Activated B cell treated with CpG ODN at 0.5 μM for 24 hours (primary cell): ENCODE results near the gene AMIGO1. TPM values are rescaled to one million over a fixed set of nuclear protein-coding genes. Genes with fewer than 3 reads are reported as not detected.

ENCODE experiments used
- ATAC-seq: fragments of 200-7000 bp; cut with Tn5 transposase; one replicate; pipeline ENCODE4 v1.10.0; 2021; ENCODE audit warnings: low read depth, mild to moderate bottlenecking, moderate library complexity
- CTCF ChIA-PET: fragments of 350-600 bp; sonication (Branson Sonifier 250); formaldehyde crosslinking; loops from one replicate; lab custom pipeline; 2021; ENCODE audit warnings: antibody characterized with exemption; lab: Charles Lee
- POLR2A ChIA-PET: fragments of 350-600 bp; sonication (Branson Sonifier 250); formaldehyde crosslinking; loops from one replicate; lab custom pipeline; 2021; ENCODE audit warnings: antibody characterized with exemption; lab: Charles Lee
- DNase-seq: peaks from one replicate; pipeline ENCODE4 v3.0.0; 2022
- H3K27ac Mint-ChIP-seq: one replicate; pipeline ENCODE4 v1.8.0; 2020; ENCODE audit warnings: mixed read lengths
- H3K27me3 Mint-ChIP-seq: one replicate; pipeline ENCODE4 v1.8.0; 2021; ENCODE audit warnings: mixed read lengths
- H3K36me3 Mint-ChIP-seq: one replicate; pipeline ENCODE4 v1.8.0; 2021; ENCODE audit warnings: low read depth, mixed read lengths
- H3K4me1 Mint-ChIP-seq: one replicate; pipeline ENCODE4 v1.8.0; 2021; ENCODE audit warnings: mixed read lengths
- H3K4me3 Mint-ChIP-seq: one replicate; pipeline ENCODE4 v1.8.0; 2020; ENCODE audit warnings: mild to moderate bottlenecking, mixed read lengths
- H3K9me3 Mint-ChIP-seq: one replicate; pipeline ENCODE4 v1.8.0; 2020; ENCODE audit warnings: mixed read lengths
- CTCF ChIP-seq: fragments of 200-600 bp; IDR thresholded peaks from one replicate; pipeline ENCODE4 v1.8.0; 2022; ENCODE audit warnings: antibody characterized with exemption, mild to moderate bottlenecking
- intact Hi-C: fragments of 100-400 bp; cut with micrococcal nuclease; formaldehyde crosslinking; loops from one replicate; pipeline ENCODE4 v1.15.1; 2024
- total RNA-seq: library from RNA; stranded (reverse); gene quantifications from 2 replicates; pipeline ENCODE4 v1.2.3, GENCODE V29; 2022

AMIGO1 gene
- total RNA-seq, 1 donor from 2014 or later: 0.53 TPM

GRCh38 chr1:109502364-109502851 lies 7.1 kb downstream of the AMIGO1 start:
- ChIA-PET CTCF (interaction anchor here (1.5 to 23.7 kb wide), 2 partner anchors 12 to 29 kb away, joined by 4 to 375 read pairs; no protein-coding TSS in a partner anchor), POLR2A (interaction anchor here (1.4 kb wide), 1 partner anchor 8 kb away, joined by 5 read pairs; the partner anchor contains the start of gene CYB561D1)
- TF ChIP-seq CTCF: no peak
- Mint-ChIP-seq H3K27me3 (no peaks in the 10 kb centered on the region), H3K27ac (no peak overlapping the region), H3K4me1 (peaks cover 29% of the 10 kb centered on the region), H3K36me3 (peaks cover 36% of the 10 kb centered on the region), H3K9me3 (no peaks in the 10 kb centered on the region), H3K4me3 (no peak overlapping the region)
- intact Hi-C loops: no loop called here
- peak; percentile 62 for ATAC-seq
- DNase-seq: no peak

GRCh38 chr1:109501644-109502363 lies 7.7 kb downstream of the AMIGO1 start:
- H3K4me1 Mint-ChIP-seq: peaks cover 29% of the 10 kb centered on the region
- H3K27me3 Mint-ChIP-seq: no peaks in the 10 kb centered on the region
- H3K9me3 Mint-ChIP-seq: no peaks in the 10 kb centered on the region
- intact Hi-C loops: no loop called here
- no peak for TF ChIP-seq CTCF
- no peak for DNase-seq
- H3K27ac Mint-ChIP-seq: no peak overlapping the region
- CTCF ChIA-PET: interaction anchor here (1.5 to 23.7 kb wide), 4 partner anchors 8 to 29 kb away, joined by 4 to 375 read pairs (median 6); partner anchors contain the start of gene AMIGO1
- peaks cover 38% of the 10 kb centered on the region for H3K36me3 Mint-ChIP-seq
- no peak overlapping the region for H3K4me3 Mint-ChIP-seq
- ATAC-seq: no peak
- POLR2A ChIA-PET: no interaction called here

- no peaks in the 10 kb centered on the region for H3K9me3 Mint-ChIP-seq
- no peak overlapping the region for H3K4me3 Mint-ChIP-seq
- CTCF ChIA-PET: interaction anchor here (1.7 to 23.7 kb wide), 3 partner anchors 9 to 30 kb away, joined by 4 to 375 read pairs (median 8); partner anchors contain the start of gene AMIGO1
- no peak overlapping the region for H3K27ac Mint-ChIP-seq
- H3K36me3 Mint-ChIP-seq: peaks cover 46% of the 10 kb centered on the region
- peaks cover 37% of the 10 kb centered on the region for H3K4me1 Mint-ChIP-seq
- H3K27me3 Mint-ChIP-seq: no peaks in the 10 kb centered on the region
- DNase-seq: no peak
- no peak for TF ChIP-seq CTCF
- POLR2A ChIA-PET: no interaction called here
- intact Hi-C loops: no loop called here
- ATAC-seq: no peak
Observed at GRCh38 chr1:109500941-109501381, 8.6 kb downstream of the AMIGO1 start.

- no peak for TF ChIP-seq CTCF
- Mint-ChIP-seq H3K36me3 (peaks cover 50% of the 10 kb centered on the region), H3K9me3 (no peaks in the 10 kb centered on the region), H3K4me1 (peaks cover 47% of the 10 kb centered on the region), H3K27me3 (no peaks in the 10 kb centered on the region), H3K27ac (no peak overlapping the region), H3K4me3 (no peak overlapping the region)
- CTCF ChIA-PET: interaction anchor here (1.2 to 23.7 kb wide), 4 partner anchors 9 to 31 kb away, joined by 4 to 375 read pairs (median 7); partner anchors contain the start of gene AMIGO1
- DNase-seq (no peak), ATAC-seq (peak; percentile 52)
- POLR2A ChIA-PET: no interaction called here
- intact Hi-C loops: no loop called here
Observed at GRCh38 chr1:109499661-109500536, 9.6 kb downstream of the AMIGO1 start.
